ENCODE measurements around the gene EFCAB7. TPM values are rescaled to one million over a fixed set of nuclear protein-coding genes. Genes with fewer than 3 reads are reported as not detected.

The EFCAB7 gene
- total and polyA plus RNA-seq, 2 of the 4 experiments (the other 2 are of a cell fraction), result 2.3 TPM

DNA sequence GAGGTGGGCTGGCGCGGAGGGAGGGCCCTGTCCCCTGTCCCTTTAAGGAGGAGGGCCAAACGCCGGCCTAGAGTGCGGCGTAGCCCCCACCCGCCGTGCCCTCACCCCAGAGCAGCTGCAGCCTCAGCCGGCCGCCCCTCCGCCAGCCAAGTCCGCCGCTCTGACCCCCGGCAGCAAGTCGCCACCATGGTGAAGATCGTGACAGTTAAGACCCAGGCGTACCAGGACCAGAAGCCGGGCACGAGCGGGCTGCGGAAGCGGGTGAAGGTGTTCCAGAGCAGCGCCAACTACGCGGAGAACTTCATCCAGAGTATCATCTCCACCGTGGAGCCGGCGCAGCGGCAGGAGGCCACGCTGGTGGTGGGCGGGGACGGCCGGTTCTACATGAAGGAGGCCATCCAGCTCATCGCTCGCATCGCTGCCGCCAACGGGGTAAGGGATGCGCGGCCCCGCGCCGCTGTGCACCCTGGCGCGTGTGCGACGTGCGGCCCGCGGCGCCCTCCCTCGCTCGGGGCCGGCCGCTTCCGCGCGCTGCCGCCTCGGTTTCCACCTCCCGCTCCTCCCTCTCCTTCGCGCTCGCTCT, 70.1 kb downstream of the EFCAB7 start, which contains the start of gene PGM1:
Gene PGM1, plus strand, starts transcription at position 109 of the 583 bp plus-strand sequence. Its CDS starts 78 bp downstream, at position 187.
- peak within 1 kb of the TSS; percentile 99 for H2AFZ ChIP-seq (replicated peaks; ENCODE audit: low read length, poor library complexity)
- in situ Hi-C loops (cut with MboI; ENCODE audit: low sequenced_read_pairs), result no loop called here
- H3K9ac ChIP-seq (ENCODE audit: low read depth, low read length), result peak within 1 kb of the TSS; percentile 93
- peak within 1 kb of the TSS; percentile 90 for H3K23ac ChIP-seq (ENCODE audit: low read depth, low read length)
- intact Hi-C loops (cut with micrococcal nuclease), result no loop called here
- peak within 1 kb of the TSS; percentile 84 to 97 for H4K8ac ChIP-seq (ENCODE audit: low read depth in 2 of 2, low read length in 2 of 2)
- peak within 1 kb of the TSS; percentile 96 for H2AK9ac ChIP-seq (replicated peaks; ENCODE audit: low read depth, low read length, poor library complexity)
- no peaks in the 10 kb centered on the region for H3K36me3 ChIP-seq (ENCODE audit: control insufficient read depth, insufficient read depth, low read length)
- H3K4ac ChIP-seq (ENCODE audit: low read depth, low read length), result peak within 1 kb of the TSS; percentile 96
- ATAC-seq (ENCODE audit: low read depth) (peak; percentile 90), DNase-seq (peak; percentile 80)
- peaks cover 4% of the 10 kb centered on the region for H3K9me1 ChIP-seq (ENCODE audit: insufficient read depth, low read length)
- H3K79me1 ChIP-seq (ENCODE audit: low read depth in 1 of 2, low read length in 2 of 2), result peaks cover 25 to 28% of the 10 kb centered on the region in 2 experiments
- BruUV-seq (replicated peaks), result no TSS peak
- CTCF ChIA-PET, result no interaction called here
- H4K5ac ChIP-seq (ENCODE audit: low read depth, low read length), result peak within 1 kb of the TSS; percentile 93
- peak within 1 kb of the TSS; percentile 52 for H2BK20ac ChIP-seq (ENCODE audit: low read depth, low read length)
- POLR2A ChIA-PET (ENCODE audit: unreplicated experiment), result no interaction called here
- peak within 1 kb of the TSS; percentile 72 for H2BK5ac ChIP-seq (ENCODE audit: low read depth, low read length, poor library complexity, severe bottlenecking)
- WGBS, 2 experiments (ENCODE audit: extremely low coverage in 2 of 2, insufficient read length in 1 of 2), result 1% methylated on average over 42 of the region's 64 CpGs; no CpG with 5 or more reads in 1 of the 2 experiments
- H4K20me1 ChIP-seq (ENCODE audit: insufficient read depth, low read length), result peaks cover 2% of the 10 kb centered on the region; the same call in 1 of the 2 replicates
- peak within 1 kb of the TSS; percentile 95 for H3K27ac ChIP-seq (ENCODE audit: insufficient read depth, low read length)
- peak within 1 kb of the TSS; percentile 98 for H3K14ac ChIP-seq (replicated peaks; ENCODE audit: low read depth, low read length)
- H3K4me3 ChIP-seq (ENCODE audit: insufficient read depth, low read depth, low read length), result peak within 1 kb of the TSS; percentile 85
- peak within 1 kb of the TSS; percentile 98 for H4K91ac ChIP-seq (ENCODE audit: insufficient read depth, low read depth, low read length)
- peaks cover 4% of the 10 kb centered on the region for H3K4me1 ChIP-seq (ENCODE audit: control insufficient read depth, insufficient read depth, low read length)
- peak within 1 kb of the TSS; percentile 77 for H2AK5ac ChIP-seq (ENCODE audit: low read depth, low read length)
- dilution Hi-C loops (cut with HindIII; ENCODE audit: low sequenced_read_pairs, unreplicated experiment), result no loop called here
- TF ChIP-seq POLR2A (IDR thresholded peaks at IDR 0.05; ENCODE audit: low read depth, low read length) (peak; percentile 60; the same call in 1 of the 2 replicates), MXI1 (IDR thresholded peaks at IDR 0.05; ENCODE audit: borderline replicate concordance, low read depth, low read length) (peak; percentile 95), BHLHE40 (IDR thresholded peaks at IDR 0.05; ENCODE audit: low read depth, low read length) (peak; percentile 53), MAZ (IDR thresholded peaks at IDR 0.05; ENCODE audit: borderline replicate concordance, low read depth, low read length) (0 out of 2 replicates have a peak, but pooled peaks have one; percentile 10)
- TF ChIP-seq, protein P1, sequence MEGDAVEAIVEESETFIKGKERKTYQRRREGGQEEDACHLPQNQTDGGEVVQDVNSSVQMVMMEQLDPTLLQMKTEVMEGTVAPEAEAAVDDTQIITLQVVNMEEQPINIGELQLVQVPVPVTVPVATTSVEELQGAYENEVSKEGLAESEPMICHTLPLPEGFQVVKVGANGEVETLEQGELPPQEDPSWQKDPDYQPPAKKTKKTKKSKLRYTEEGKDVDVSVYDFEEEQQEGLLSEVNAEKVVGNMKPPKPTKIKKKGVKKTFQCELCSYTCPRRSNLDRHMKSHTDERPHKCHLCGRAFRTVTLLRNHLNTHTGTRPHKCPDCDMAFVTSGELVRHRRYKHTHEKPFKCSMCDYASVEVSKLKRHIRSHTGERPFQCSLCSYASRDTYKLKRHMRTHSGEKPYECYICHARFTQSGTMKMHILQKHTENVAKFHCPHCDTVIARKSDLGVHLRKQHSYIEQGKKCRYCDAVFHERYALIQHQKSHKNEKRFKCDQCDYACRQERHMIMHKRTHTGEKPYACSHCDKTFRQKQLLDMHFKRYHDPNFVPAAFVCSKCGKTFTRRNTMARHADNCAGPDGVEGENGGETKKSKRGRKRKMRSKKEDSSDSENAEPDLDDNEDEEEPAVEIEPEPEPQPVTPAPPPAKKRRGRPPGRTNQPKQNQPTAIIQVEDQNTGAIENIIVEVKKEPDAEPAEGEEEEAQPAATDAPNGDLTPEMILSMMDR (conservative IDR thresholded peaks at IDR 0.05; ENCODE audit: low read depth, low read length), result no peak
- peak within 1 kb of the TSS; percentile 97; the same call in 1 of the 3 replicates for H2BK15ac ChIP-seq (ENCODE audit: low read depth, low read length)
- H2BK120ac ChIP-seq (ENCODE audit: low read depth, low read length), result peak within 1 kb of the TSS; percentile 92
- no peaks in the 10 kb centered on the region for H3K9me3 ChIP-seq (ENCODE audit: control insufficient read depth, insufficient read depth, low read length)
- H3K4me2 ChIP-seq (ENCODE audit: low read depth, low read length), result peak within 1 kb of the TSS; percentile 91
- H3K27me3 ChIP-seq (ENCODE audit: control insufficient read depth, insufficient read depth, low read length), result no peaks in the 10 kb centered on the region
- H3K18ac ChIP-seq (ENCODE audit: low read depth, low read length), result peak within 1 kb of the TSS; percentile 72
- H3K56ac ChIP-seq (ENCODE audit: extremely low read depth, insufficient read depth, low read length), result peak within 1 kb of the TSS; percentile 78

All from IMR-90 (cell line).